ENCODE measurements around the gene NAA38.

- TF ChIP-seq CTCF (IDR thresholded peaks at IDR 0.05 in 4 of 5, conservative IDR thresholded peaks at IDR 0.05 in 1 of 5) = no peak
- TF ChIP-seq POLR2A (IDR thresholded peaks at IDR 0.05) = no peak
Observed at GRCh38 chr17:7881276-7882054, 24.1 kb upstream of the NAA38 start.

Measured in gastrocnemius medialis (tissue), 4 donors.